ENCODE data around the gene ALX3.
A peak's percentile ranks its signal among the peaks of the same experiment; 100 is the strongest.

Gene ALX3

DNA sequence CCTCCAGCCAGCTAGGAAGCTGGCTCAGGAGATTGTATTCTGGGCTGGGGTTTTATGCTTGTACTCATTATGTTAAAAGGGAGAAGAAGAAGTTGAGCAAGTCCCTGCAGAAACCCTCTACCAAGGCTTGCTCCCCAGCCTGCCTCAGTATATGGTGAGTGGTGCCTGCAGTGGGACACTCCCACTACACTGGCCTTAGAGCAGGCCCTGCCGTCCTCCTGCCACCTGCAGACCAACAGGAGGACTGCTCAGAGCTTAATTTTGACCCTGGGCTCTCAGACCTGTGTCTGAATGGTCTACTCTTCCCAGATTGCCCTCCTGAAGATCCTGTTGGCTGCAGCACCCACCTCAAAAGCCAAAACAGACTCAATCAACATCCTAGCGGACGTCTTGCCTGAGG, 23.0 kb downstream of the ALX3 start:
- no peak overlapping the region for H3K4me3 ChIP-seq (ENCODE audit: low read length)
- no peak for DNase-seq (ENCODE audit: low read depth)
- TF ChIP-seq, protein P1, sequence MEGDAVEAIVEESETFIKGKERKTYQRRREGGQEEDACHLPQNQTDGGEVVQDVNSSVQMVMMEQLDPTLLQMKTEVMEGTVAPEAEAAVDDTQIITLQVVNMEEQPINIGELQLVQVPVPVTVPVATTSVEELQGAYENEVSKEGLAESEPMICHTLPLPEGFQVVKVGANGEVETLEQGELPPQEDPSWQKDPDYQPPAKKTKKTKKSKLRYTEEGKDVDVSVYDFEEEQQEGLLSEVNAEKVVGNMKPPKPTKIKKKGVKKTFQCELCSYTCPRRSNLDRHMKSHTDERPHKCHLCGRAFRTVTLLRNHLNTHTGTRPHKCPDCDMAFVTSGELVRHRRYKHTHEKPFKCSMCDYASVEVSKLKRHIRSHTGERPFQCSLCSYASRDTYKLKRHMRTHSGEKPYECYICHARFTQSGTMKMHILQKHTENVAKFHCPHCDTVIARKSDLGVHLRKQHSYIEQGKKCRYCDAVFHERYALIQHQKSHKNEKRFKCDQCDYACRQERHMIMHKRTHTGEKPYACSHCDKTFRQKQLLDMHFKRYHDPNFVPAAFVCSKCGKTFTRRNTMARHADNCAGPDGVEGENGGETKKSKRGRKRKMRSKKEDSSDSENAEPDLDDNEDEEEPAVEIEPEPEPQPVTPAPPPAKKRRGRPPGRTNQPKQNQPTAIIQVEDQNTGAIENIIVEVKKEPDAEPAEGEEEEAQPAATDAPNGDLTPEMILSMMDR (conservative IDR thresholded peaks at IDR 0.05; ENCODE audit: low read depth, low read length) = no peak

DNA sequence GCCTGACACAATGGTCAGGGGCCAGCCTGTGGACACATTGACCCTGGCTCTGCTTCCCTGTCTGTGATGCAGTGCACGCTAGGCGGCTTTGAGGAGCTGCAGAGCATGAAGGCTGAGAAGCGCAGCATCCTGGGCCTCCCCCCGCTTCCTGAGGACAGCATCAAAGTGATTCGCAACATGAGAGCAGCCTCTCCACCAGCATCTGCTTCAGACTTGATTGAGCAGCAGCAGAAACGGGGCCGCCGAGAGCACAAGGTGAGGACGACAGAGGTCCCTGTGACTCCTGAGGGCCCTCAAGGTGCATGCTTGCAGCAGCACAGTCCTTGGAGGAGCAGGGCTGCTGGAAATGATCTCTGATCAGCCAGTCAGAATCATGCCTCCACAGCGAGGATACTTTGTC, 27.5 kb downstream of the ALX3 start:
- no peak for DNase-seq (ENCODE audit: low read depth)
- H3K4me3 ChIP-seq (ENCODE audit: low read length) = no peak overlapping the region
- TF ChIP-seq, protein P1 (conservative IDR thresholded peaks at IDR 0.05; ENCODE audit: low read depth, low read length) = no peak

DNA sequence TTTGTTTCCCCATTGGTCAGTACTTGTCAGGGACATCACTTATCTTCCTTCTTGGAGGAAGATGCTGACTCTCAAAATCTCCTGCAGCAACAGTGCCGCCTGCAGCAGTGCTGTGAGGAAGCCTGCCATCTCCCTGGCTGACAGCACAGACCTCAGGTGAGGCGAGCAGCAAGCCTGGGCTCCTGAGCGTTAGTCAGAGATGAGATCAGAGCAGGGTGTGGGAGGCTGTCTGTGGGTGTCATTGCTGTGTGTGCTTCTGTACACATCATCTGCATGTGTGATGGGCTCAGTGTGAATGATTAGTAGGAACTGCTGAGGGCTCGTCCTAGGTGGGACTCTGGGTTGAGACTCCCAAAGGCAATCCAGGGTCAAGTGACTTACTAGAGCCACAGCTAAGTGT, 29.9 kb downstream of the ALX3 start:
- no peak for DNase-seq (ENCODE audit: low read depth)
- TF ChIP-seq, protein P1 (conservative IDR thresholded peaks at IDR 0.05; ENCODE audit: low read depth, low read length) = no peak
- no peak overlapping the region for H3K4me3 ChIP-seq (ENCODE audit: low read length)

DNA sequence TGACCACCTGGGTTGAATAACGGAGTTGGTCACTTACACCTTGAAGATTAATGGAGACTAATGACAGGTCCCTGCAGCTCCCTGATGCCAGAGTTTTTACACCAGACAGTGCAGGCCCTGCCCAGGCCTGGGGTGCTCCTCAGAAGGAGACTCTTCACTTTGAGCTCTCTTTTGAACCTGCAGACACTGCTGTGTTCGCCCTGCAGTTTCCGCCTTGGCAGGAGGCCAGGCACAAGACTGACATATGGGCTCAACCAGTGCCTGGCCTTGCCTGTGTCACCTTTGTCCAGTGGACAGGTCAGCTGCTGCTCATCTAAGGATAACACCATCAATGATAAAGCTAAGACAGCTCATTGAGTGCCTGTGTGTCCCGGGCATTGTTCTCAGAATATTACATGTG, 30.8 kb downstream of the ALX3 start:
- TF ChIP-seq, protein P1 (conservative IDR thresholded peaks at IDR 0.05; ENCODE audit: low read depth, low read length) = no peak
- H3K4me3 ChIP-seq (ENCODE audit: low read length) = no peak overlapping the region
- no peak for DNase-seq (ENCODE audit: low read depth)

DNA sequence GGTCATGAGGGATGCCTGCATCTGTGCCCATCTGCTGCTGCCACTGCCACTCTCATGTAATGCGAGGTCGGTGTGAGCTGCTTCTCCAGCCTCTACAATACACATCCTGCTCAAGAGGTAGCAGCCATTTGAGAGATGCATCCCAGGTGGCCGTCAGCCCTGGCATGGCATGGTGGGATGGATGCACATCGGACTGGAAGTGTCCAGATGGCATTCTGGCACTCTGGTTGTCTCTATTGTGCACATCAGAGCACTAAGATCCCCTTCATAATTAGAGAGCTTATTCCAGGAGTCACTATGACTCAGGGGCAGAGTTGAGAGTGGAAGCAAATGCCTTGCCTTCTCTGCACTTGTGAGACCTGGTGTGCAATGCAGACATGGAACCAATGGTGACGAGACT, 32.2 kb downstream of the ALX3 start:
- no peak overlapping the region for H3K4me3 ChIP-seq (ENCODE audit: low read length)
- TF ChIP-seq, protein P1 (conservative IDR thresholded peaks at IDR 0.05; ENCODE audit: low read depth, low read length) = no peak
- no peak for DNase-seq (ENCODE audit: low read depth)

DNA sequence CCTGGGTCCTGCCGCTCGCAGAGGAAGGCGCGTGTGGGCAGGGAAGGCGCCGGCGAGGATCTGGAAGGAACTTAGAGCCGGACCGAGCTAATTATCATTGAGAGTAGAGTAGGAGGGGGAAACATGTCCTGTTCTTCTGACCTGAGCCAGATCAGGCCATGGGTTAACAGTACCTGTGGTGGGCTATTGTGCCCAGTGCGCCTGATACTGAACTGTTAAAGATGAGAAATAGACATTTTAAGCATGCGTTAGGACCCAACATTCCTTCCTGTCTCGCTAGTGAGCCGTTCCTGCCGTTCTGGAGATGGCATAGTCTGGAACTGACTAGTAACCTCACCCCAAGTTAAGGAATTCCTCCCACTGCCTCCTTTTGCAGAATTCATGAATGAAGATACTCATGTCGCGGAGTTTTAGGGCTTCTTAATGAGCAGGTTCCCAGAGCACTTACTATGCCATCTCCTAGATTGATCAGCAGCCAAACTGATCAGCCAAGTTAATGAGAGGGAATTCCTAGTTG, 35.2 kb downstream of the ALX3 start:
- TF ChIP-seq, protein P1 (conservative IDR thresholded peaks at IDR 0.05; ENCODE audit: low read depth, low read length) = no peak
- H3K4me3 ChIP-seq (ENCODE audit: low read length) = peak overlapping the region; percentile 77
- no peak for DNase-seq (ENCODE audit: low read depth)

DNA sequence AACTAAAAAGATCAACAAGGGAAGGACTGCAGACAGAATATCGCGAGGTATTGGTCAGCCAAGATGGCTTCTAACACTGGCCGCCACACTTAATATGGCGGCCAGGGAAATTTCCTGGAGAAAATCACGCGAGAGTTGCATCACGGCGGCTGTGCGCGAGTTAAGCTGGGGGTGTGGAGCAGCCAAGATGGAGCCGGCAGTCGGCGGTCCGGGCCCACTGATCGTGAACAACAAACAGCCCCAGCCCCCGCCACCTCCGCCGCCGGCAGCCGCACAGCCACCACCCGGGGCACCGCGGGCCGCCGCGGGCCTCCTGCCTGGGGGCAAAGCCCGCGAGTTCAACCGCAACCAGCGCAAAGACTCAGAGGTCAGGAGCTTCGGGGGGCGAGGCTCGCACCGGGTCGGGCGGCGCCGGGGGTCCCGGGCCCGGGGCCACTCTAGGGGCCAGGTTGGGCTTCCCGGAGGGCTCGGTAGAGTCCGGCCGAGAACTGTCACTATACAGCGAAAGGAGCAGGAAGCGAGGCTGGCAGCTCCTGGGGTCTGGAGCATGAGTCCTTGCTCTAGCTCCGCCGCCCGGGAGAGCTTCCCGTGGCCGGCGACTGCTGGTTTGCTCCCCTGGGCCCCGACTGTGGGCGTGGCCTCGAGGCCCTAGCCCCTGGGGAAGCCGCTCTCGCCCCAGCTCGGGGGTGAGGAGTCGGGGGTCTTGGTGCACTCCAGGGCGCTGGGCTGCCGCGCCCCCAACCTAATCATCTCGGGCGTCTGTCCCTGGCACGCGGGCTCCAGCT, 35.8 kb downstream of the ALX3 start, which contains the start of gene STRIP1:
TSS of gene STRIP1 (plus strand) at position 174 of the 785 bp plus-strand sequence. CDS start at position 188, 14 bp downstream.
- TF ChIP-seq, protein P1 (conservative IDR thresholded peaks at IDR 0.05; ENCODE audit: low read depth, low read length) = no peak
- peak within 1 kb of the TSS; percentile 77 for H3K4me3 ChIP-seq (ENCODE audit: low read length)

More for the DNA sequence above, 35.8 kb downstream of the ALX3 start, which contains the start of gene STRIP1:
- peak; percentile 79 for DNase-seq (ENCODE audit: low read depth)

All from retinal pigment epithelial cell (primary cell).